Fibroblast of skin of back (primary cell): ENCODE results near the gene PAGR1.

Experiments
- DNase-seq: peaks from one replicate; pipeline ENCODE4 v3.0.0-alpha.2; 2013

The PAGR1 gene

GRCh38 chr16:29837841-29838240, 21.9 kb downstream of the PAGR1 start:
- DNase-seq: no peak

- no peak for DNase-seq
Observed at GRCh38 chr16:29839822-29840221, 23.9 kb downstream of the PAGR1 start.

DNA sequence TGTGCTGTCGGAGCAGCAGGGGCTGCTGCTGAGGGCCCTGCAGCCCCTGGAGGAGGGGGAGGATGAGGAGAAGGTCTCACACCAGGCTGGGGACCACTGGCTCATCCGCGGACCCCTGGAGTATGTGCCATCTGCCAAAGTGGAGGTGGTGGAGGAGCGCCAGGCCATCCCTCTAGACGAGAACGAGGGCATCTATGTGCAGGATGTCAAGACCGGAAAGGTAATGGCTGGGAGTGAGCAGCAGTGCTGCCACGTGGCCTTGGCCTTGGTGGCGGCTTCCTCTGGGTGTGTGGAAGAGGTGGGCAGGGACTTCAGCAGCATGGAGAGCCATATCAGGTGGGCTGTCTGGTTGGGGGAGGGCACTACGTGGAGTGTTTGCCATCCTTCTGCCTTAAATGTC, 24.3 kb downstream of the PAGR1 start:
- no peak for DNase-seq

DNA sequence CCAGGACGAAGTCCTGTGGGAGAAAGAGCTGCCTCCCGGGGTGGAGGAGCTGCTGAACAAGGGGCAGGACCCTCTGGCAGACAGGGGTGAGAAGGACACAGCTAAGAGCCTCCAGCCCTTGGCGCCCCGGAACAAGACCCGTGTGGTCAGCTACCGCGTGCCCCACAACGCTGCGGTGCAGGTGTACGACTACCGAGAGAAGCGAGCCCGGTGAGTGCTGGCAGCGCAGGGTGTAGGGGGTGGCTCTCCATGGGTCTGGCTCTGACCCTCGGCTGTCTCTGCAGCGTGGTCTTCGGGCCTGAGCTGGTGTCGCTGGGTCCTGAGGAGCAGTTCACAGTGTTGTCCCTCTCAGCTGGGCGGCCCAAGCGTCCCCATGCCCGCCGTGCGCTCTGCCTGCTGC, 25.7 kb downstream of the PAGR1 start:
- no peak for DNase-seq

- DNase-seq: no peak
Observed at GRCh38 chr16:29842732-29843346, 26.9 kb downstream of the PAGR1 start.

- no peak for DNase-seq
Observed at GRCh38 chr16:29843931-29844330, 28.0 kb downstream of the PAGR1 start.

DNA sequence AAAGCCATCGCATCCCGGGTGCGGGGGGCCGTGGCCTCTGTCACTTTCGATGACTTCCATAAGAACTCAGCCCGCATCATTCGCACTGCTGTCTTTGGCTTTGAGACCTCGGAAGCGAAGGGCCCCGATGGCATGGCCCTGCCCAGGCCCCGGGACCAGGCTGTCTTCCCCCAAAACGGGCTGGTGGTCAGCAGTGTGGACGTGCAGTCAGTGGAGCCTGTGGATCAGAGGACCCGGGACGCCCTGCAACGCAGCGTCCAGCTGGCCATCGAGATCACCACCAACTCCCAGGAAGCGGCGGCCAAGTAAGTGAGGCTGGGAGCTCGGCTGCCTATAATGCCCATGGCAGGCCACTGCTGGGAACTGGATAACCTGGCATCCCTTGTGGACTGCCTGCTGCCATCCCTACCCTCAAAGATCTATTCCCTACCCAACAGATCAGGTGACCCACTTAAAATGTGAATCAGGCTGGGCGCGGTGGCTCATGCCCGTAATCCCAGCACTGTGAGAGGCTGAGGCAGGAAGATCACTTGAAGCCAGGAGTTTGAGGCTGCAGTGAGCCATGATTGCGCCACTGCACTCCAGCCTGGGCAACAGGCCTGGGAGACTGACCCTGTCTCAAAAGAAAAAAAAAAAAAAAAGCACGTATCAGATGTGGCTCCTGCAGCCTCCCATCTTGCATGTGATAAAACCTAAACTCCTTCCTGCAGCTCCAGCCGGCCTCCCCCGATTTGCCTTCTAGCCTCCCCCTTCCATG, 28.8 kb downstream of the PAGR1 start:
- no peak for DNase-seq

GRCh38 chr16:29845656-29846055, 29.7 kb downstream of the PAGR1 start:
- no peak for DNase-seq

DNA sequence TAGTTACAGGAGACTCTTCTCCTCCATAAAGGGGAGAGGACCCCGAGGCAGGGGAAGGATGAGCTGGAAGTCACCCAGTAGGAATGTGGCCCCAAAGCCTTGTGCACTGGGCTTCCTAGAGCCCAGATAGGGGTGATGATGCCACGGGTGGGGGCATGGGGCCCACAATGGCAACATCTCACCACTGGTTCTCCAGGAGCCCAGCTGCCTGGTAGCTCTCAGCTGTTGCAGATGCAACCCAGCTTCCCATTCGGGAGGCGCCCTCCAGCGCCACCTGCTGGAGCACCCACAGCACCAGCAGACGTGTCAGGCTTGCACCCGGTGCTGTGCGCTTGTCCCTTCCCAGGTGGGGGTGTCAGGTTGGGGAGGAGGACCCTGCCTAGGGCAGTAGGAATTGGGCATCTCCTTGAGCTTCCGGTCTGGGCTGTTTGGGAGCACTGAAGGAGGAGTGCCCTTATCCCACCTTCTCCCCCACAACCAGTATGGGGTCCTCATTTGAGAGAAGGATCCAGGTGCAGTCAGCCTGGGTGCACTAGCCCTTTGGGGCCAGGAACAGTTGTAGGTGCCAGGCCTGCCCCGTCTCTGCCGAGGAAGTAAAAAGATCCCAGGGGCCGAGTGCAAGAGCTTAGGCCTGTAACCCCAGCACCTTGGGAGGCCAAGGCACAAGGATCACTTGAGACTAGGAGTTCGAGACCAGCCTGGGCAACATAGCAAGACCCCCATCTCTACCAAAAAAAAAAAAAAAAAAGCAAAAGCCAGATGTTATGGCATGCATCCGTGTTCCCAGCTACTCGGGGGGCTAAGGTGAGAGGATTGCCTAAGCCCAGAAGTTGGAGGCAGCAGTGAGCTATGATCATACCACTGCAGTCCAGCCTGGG, 32.7 kb downstream of the PAGR1 start:
- DNase-seq: peak; percentile 59

DNA sequence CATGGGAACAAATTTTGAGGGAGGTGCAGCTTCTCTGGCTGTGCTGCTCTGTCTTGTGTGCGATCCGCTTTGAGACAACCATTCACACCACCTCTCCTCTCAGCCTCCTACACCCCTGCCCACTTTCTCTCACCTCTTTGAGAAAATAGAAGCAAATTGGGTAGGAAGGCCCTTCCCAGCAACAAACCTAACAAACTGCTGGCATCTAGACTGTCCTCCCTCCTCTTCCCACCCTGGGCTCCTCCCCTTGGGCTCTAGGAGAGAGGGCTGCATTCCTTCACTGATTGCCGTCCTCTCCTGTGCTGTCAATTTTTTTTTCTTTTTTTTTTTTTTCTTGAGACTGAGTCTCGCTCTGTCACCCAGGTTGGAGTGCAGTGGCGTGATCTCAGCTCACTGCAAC, 33.6 kb downstream of the PAGR1 start:
- DNase-seq: no peak

GRCh38 chr16:29850998-29851397, 35.0 kb downstream of the PAGR1 start:
- DNase-seq: no peak

DNA sequence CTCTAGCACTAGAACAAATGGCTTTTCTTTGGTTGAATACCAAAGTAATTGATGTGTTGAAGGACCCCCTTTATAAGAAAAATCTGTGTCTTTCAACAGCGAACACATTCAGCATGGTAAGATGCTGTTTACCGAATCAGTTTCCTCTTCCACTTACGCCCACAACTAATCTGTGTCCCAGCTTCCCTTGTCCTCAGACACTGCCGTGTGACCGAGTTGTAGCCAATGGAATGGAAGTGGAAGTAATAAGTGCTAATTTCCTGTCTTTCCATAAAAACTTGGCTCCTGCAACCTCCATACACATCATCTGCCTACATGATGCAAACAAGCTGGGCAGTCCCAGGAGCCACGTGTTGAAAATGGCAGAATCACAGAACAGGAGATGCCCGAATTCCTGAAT, 36.7 kb downstream of the PAGR1 start:
- DNase-seq: peak; percentile 50

DNA sequence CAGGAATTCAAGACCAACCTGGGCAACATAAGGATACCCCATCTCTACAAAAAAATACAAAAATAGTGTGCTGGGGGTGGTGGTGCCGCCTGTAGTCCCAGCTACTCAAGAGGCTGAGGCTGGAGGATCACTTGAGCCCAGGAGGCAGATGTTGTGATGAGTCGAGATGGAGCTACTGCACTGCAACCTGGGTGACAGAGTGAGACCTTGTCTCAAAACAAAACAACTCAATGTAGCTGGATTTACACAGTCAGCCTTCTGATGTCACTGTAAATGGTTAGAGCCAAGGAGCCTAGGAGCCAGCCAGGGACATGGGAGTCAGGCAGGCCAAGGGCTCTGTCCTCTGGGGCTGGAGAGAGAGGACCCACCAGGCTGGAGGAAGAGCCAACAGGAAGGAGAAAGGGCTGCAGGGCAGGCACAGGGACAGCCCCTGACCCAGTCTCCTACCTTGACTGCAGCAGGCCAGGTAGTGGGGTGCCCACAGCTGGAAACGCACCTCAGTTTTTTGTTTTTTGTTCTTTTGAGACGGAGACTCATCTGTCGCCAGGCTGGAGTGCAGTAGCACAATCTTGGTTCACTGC, 38.7 kb downstream of the PAGR1 start:
- no peak for DNase-seq

DNA sequence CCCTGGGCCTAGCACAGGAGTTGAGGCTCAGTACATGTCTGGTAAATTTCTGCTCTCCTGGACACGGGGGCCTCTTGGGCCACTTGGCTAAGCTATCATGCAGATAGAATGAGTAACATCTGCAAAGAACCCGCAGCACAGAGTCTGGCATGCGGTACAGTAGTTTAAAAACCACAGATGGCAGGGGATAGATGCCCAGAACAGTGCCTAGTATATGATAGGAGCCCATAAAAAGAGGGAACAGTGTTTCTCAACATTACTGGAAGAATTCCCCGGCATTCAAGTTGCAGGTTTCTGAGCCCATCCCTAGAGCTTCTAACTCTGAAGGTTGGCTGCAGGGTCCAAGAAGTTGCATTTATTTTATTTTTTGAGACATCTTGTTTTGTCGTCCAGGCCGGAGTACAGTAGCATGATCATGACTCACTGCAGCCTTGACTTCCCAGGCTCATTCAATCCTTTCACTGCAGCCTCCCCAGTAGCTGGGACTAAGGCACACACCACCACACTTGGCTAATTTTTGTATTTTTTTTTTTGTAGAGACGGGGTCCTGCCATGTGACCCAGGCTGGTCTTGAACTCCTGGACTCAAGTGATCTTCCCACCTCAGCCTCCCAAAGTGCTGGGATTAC, 41.3 kb downstream of the PAGR1 start:
- DNase-seq: peak; percentile 19

- no peak for DNase-seq
Observed at GRCh38 chr16:29858149-29858849, 42.3 kb downstream of the PAGR1 start.

- DNase-seq: no peak
Observed at GRCh38 chr16:29858974-29859373, 43.0 kb downstream of the PAGR1 start.

GRCh38 chr16:29860218-29860617, 44.3 kb downstream of the PAGR1 start:
- no peak for DNase-seq

GRCh38 chr16:29862383-29862883, 46.5 kb downstream of the PAGR1 start:
- DNase-seq: peak; percentile 26

DNA sequence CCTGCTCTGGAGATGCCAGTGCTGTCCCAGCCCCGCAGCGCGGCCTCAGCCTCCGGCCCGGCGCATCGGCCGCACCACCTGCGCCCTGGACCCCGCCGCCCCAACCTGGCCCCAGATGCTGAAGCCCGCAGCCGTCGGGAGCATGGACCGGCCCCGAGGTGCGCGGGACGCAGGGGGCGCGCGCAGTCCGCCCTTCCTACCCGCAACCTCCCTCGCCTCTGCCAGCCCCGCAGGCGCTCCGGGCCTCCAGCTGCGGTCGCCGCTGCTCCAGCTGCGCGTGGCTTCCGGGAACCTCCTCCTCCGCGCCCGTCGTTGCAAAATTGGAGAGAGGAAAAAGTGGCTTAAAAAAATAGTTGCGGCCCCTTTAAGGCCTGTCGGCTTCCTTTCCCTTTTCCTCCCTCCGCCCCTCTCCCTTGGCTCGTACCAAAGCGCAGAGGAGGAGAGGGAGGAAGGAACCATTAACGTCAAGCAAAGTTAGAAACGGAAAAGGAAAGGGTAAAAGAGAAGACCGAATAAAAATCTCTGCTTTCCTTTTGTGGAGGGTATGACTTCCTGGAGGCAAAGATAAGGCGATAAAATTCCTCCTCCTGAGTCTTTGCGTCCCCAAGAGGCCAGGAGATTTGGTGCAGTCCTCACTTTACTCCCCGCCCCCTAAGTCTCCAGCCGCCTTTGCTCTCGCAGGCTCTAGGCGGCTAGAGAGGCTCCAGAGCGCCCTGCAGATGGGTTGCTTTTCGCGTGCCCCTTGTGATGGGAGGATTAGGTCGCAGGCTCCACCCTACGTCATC, 47.1 kb downstream of the PAGR1 start, which contains the start of gene CDIPT:
TSS of gene CDIPT (minus strand) at position 343 of the 785 bp plus-strand sequence. CDS start 369 bp downstream, outside the sequence.
- peak; percentile 94 for DNase-seq

DNA sequence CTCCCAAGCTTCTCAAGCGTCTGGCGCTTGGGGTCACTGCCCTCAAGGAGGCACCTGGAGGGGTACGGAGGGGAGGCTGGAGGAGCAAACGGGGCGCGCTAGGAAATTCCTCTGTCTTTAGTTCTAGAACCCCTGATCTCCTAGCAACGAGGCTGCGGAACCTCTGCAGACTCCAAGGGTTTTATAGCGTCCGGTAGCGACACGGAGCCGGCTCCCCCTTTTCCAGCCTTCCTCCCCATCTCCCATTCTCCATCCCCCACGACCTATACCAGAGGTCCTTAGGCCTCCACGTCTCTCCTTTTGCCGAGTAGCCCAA, 47.7 kb downstream of the PAGR1 start:
- no peak for DNase-seq

DNA sequence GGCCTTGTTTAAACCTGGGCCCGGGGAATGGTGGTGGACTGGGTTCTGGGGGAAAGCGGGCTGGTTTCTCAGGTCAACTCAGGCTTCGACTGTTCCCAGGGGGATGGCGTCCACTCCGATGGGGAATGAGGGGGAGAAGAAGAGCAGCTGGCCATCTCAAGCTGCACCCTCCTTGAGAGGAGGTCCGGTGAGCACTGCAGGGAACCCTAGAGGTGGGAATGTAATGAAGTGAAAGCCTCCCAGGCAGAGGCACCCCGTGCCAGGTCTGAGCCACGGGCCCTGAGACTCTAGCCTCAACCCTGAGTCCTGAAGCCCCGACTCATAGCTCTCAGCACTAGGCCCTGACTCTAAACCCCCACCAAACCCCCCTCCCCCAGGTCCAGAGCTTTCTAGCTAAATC, 48.3 kb downstream of the PAGR1 start:
- no peak for DNase-seq
